Measurements from ENCODE around the gene SGMS2.

DNA sequence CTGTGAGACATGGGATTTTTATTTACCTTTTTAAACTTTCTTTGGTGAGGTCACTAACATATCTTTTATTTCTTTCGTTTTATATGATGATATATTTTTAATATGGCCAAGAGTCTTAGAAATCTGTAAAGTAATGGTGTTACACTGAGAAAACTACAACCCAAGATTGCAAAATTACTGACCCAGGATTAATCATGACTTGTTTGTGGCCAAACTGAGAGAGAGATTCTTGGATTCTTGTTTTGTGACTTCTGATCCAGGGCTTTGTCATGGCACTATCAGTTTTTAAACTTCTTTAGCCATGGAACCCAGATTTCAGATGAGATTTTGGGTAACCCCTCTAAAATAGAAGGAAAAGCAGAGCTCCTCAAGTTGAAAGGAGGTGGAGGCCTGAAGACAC lies 42.0 kb downstream of the SGMS2 start:
- TF ChIP-seq POLR2A (IDR thresholded peaks at IDR 0.05), result no peak
- TF ChIP-seq, protein P1, sequence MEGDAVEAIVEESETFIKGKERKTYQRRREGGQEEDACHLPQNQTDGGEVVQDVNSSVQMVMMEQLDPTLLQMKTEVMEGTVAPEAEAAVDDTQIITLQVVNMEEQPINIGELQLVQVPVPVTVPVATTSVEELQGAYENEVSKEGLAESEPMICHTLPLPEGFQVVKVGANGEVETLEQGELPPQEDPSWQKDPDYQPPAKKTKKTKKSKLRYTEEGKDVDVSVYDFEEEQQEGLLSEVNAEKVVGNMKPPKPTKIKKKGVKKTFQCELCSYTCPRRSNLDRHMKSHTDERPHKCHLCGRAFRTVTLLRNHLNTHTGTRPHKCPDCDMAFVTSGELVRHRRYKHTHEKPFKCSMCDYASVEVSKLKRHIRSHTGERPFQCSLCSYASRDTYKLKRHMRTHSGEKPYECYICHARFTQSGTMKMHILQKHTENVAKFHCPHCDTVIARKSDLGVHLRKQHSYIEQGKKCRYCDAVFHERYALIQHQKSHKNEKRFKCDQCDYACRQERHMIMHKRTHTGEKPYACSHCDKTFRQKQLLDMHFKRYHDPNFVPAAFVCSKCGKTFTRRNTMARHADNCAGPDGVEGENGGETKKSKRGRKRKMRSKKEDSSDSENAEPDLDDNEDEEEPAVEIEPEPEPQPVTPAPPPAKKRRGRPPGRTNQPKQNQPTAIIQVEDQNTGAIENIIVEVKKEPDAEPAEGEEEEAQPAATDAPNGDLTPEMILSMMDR (IDR thresholded peaks at IDR 0.05), result no peak
